Retinal pigment epithelial cell (primary cell): ENCODE results near the gene PIAS2.
"Not testable (repeated sequence)": the region's sequence is repeated elsewhere in the genome, so short reads cannot be mapped to it uniquely, and the experiment has no call there.

Experiments
- DNase-seq: peaks from one replicate; pipeline ENCODE4 v3.0.0-alpha.2; 2010; ENCODE audit warnings: low read depth
- H3K4me3 ChIP-seq: 2 replicates; pipeline ENCODE4 v1.5.1; 2011; ENCODE audit warnings: mild to moderate bottlenecking, low read length, control low read depth, moderate library complexity
- TF ChIP-seq, protein P1 (sequence below): conservative IDR thresholded peaks from 2 replicates; pipeline ENCODE4 v1.5.1; 2011; ENCODE audit warnings: low read depth, low read length, control low read depth, inconsistent platforms

PIAS2 gene

DNA sequence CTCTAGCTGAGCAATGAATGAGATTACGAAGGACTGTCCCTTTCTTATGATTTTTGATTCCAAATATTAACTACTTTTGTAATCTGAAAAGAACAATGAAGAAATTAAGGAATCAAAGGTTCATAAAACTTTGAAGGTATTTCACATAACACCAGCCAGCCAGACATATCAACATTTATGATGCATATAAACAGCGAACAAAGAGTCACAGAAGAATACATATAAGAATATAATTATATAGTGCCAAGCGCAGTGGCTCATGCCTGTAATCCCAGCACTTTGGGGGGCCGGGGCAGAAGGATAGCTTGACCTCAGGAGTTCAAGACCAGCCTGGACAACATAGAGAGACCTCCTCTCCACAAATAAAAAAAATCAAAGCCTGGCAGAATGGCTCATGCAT lies 34.1 kb downstream of the PIAS2 start:
- TF ChIP-seq, protein P1, sequence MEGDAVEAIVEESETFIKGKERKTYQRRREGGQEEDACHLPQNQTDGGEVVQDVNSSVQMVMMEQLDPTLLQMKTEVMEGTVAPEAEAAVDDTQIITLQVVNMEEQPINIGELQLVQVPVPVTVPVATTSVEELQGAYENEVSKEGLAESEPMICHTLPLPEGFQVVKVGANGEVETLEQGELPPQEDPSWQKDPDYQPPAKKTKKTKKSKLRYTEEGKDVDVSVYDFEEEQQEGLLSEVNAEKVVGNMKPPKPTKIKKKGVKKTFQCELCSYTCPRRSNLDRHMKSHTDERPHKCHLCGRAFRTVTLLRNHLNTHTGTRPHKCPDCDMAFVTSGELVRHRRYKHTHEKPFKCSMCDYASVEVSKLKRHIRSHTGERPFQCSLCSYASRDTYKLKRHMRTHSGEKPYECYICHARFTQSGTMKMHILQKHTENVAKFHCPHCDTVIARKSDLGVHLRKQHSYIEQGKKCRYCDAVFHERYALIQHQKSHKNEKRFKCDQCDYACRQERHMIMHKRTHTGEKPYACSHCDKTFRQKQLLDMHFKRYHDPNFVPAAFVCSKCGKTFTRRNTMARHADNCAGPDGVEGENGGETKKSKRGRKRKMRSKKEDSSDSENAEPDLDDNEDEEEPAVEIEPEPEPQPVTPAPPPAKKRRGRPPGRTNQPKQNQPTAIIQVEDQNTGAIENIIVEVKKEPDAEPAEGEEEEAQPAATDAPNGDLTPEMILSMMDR = no peak
- DNase-seq = no peak
- no peak overlapping the region for H3K4me3 ChIP-seq

DNA sequence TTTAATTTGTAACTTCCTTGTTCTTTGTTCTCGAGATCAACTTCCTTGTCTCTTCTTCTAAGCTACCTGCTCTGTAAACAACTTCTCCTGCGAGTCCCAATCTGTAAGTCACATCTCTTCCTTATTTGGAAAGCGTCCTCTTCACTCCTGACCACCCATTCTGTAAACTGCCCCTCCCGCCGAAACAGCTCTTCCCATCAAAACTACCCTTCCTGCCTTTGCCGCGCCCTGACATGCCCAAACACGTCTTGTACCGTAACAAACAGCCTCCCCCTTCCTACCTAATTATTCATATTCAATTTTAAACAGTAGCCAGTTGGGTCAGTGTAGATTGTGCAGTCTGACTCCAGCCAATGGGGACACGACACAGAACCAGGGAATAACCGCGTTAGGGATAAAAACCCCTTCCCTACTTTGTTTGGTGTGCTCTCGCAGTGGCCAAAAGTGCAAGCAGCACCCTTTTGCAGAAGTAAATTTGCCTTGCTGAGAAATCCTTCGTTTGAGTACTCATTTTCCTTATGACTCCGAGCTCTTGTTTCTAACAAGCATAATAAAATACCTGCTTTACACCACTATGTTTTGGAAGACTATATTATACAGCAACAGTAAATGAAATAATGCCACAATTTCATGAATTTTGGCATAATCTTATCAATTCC lies 39.8 kb downstream of the PIAS2 start:
- TF ChIP-seq, protein P1 = no peak
- no peak overlapping the region for H3K4me3 ChIP-seq
- DNase-seq = no peak

DNA sequence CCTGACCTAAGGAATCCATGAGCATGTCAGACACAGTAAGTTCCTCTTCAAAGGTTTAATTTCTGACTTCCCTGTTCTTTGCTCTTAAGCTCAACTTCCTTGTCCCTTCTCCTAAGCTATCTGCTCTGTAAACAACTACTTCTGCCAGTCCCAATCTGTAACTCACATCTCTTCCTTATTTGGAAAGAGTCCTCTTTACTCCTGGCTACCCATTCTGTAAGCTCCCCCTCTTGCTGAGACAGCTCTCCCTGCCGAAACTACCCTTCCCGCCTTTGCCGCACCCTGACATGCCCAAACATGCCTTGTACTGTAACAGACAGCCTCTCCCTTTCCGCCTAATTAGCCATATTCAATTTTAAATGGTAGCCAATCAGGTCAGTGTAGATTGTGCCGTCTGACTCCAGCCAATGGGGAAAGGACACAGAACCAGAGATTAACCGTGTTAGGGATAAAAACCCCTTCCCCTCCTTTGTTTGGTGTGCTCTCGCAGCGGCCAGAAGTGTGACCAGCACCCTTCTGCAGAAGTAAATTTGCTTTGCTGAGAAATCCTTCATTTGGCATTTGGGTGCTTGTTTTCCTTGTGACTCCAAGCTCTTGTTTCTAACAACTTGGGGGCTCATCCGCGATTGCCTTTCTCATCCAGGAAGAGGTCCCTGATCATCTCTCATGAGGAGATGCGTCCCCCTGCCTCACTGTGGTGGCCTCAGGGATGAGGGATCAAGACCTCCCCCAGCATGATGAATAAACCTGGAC lies 49.0 kb downstream of the PIAS2 start:
- TF ChIP-seq, protein P1 = no peak
- DNase-seq = no peak
- H3K4me3 ChIP-seq = no peak overlapping the region

DNA sequence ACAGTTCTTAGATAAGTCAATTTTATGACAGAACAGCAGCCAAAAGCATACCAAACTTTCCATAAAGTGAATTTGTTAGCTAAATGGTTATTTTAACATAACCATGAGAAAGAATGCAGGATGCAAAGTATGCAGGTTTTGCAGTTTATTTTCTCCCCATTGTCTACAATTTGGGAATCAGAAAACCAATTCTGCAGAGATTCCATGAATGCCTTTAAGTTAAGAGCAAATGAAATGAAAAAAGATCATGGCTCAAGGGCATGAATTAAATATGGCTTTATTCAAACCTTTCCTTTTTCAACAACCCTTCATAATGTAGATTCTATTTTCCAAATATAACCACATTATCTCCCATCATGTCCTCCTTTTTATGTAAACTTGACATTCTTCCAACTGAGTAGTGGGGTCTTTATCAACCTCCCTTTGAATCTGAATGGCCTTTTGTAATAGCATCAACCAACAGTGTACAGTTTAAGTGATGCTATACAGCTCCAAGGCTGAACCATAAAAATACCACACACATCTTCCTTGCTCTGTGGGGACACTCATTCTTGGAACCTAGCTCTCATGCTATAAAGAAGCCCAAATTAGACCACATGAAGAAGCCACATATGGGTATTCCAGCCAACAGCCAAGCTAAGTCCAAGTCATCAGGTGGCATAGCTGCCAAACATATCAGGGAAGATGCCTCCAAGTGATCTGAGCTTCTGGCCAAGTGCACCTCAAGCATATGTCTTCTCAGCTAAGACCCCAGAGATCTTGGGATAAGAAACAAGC lies 49.8 kb downstream of the PIAS2 start:
- DNase-seq = no peak
- TF ChIP-seq, protein P1 = no peak
- H3K4me3 ChIP-seq = no peak overlapping the region

DNA sequence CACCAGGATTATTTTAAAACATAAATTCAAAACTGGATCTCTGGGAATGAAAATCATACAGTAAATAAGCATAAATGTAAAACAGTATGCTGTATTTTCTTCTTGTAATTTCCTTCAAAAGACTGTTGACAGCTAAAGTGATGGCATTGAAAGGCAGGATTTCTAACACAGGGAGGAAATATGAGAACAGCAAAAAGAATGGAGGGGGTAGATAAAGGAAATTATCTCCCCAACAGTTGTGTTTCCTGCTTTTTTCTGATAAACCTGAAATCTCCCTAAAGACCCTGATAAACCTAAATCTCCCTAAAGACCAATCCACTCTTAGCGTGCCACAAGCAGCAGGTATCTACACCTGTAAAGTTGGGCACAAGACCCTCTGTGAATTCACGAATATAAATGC lies 50.8 kb downstream of the PIAS2 start:
- no peak for DNase-seq
- TF ChIP-seq, protein P1 = no peak
- H3K4me3 ChIP-seq = no peak overlapping the region

DNA sequence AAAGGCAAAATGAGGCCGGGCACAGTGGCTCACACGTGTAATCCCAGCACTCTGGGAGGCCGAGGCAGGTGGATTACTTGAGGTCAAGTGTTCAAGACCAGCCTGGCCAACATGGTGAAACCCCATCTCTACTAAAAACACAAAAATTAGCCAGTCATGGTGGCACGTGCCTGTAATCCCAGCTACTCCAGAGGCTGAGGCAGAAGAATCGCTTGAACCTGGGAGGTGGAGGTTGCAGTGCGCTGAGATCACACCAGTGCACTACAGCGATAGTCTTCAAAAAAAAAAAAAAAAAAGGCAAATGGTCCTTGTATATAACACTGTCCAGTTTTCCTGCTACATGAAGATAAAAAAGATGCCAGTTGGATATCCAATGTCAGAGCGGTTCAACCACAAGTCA lies 52.1 kb downstream of the PIAS2 start:
- H3K4me3 ChIP-seq, DNase-seq: not testable (repeated sequence)

DNA sequence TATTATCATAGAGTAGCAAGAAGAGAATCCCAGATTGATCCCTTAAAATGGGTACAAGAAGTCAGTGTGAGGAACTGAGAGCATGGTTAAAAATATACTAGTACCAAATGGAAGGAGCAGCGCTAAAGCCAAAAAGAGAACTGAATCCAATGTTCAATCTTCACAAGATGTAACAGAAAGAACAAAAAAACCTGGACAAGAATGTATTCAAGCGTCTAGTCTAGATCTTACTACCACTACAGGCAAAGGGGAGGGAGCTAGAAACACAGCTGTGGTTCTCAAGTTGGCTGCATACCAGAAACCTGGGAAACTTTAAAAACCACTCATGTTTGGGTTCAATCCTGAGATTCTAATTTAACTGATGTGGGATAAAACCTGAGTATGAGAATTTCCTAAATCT lies 57.5 kb downstream of the PIAS2 start:
- no peak overlapping the region for H3K4me3 ChIP-seq
- no peak for DNase-seq
- TF ChIP-seq, protein P1 = no peak
